ENCODE results near the gene MAP1S. TPM values are rescaled to one million over a fixed set of nuclear protein-coding genes. Genes with fewer than 3 reads are reported as not detected.

MAP1S gene
- total and polyA plus RNA-seq, 2 of the 8 experiments (the other 6 are each of a cell fraction or from before 2014, with no cell fraction given): 66.7 to 115 TPM

- TF ChIP-seq CTBP2 (IDR thresholded peaks at IDR 0.05; ENCODE audit: borderline replicate concordance, insufficient read depth, insufficient read length, low read length) (no peak), JUND (IDR thresholded peaks at IDR 0.05; ENCODE audit: low read length) (no peak), SP1 (IDR thresholded peaks at IDR 0.05; ENCODE audit: low read depth, low read length) (peak; percentile 91), EZH2 (IDR thresholded peaks at IDR 0.05; ENCODE audit: low read depth, low read length, severe bottlenecking) (no peak), PHF8 (conservative IDR thresholded peaks at IDR 0.05; ENCODE audit: low read depth, low read length) (peak; percentile 30; the same call in 1 of the 2 replicates), SP2 (IDR thresholded peaks at IDR 0.05; ENCODE audit: low read length) (peak; percentile 39; the same call in 1 of the 2 replicates), HDAC2 (IDR thresholded peaks at IDR 0.05; ENCODE audit: borderline replicate concordance in 1 of 2, low read depth in 2 of 2, low read length in 2 of 2) (peak in 1 of 2 experiments; percentile 99; a peak in 1 of 4 replicates), SIX5 (IDR thresholded peaks at IDR 0.05; ENCODE audit: low read depth, low read length) (no peak), CHD2 (IDR thresholded peaks at IDR 0.05; ENCODE audit: low read length) (0 out of 2 replicates have a peak, but pooled peaks have one; percentile 53), POU5F1 (IDR thresholded peaks at IDR 0.05; ENCODE audit: low read depth, low read length) (peak; percentile 84), ASH2L (IDR thresholded peaks at IDR 0.05; ENCODE audit: low read length) (no peak)
These were observed 28.2 kb downstream of the MAP1S start (continued) for GRCh38 chr19:17747205-17748098.
